ENCODE results near the gene TMPRSS9. TPM values are rescaled to one million over a fixed set of nuclear protein-coding genes. Genes with fewer than 3 reads are reported as not detected.

Gene TMPRSS9
- polyA plus RNA-seq, 3 donors, result 0.12 to 0.30 TPM; not detected in 1

GRCh38 chr19:2385053-2385721 is 25.1 kb downstream of the TMPRSS9 start:
- H3K27ac Mint-ChIP-seq, result peak overlapping the region in 1 of 7 donors; percentile 78
- Histone ChIP-seq H3K9me3 (replicated peaks in 1 of 2; ENCODE audit: control insufficient read depth in 1 of 2, insufficient read depth in 1 of 2, low read length in 2 of 2) (peaks cover 8 to 9% of the 10 kb centered on the region in 2 donors), H4K20me1 (ENCODE audit: insufficient read depth, low read length) (no peaks in the 10 kb centered on the region), H3K27ac (ENCODE audit: low read depth in 1 of 2, low read length in 2 of 2) (no peak overlapping the region), H3K4me3 (replicated peaks in 1 of 3; ENCODE audit: low read depth in 2 of 3, low read length in 3 of 3) (no peak overlapping the region), H3K9ac (ENCODE audit: insufficient read depth, low read length, poor library complexity, severe bottlenecking) (no peak overlapping the region), H3K4me1 (ENCODE audit: control insufficient read depth in 1 of 2, insufficient read depth in 2 of 2, low read length in 2 of 2) (peaks cover 21 to 25% of the 10 kb centered on the region in 2 donors), H2AFZ (ENCODE audit: insufficient read depth, low read depth, low read length, poor library complexity, severe bottlenecking) (no peak overlapping the region), H3K79me2 (ENCODE audit: insufficient read depth, low read length) (no peaks in the 10 kb centered on the region), H3K36me3 (replicated peaks in 1 of 2; ENCODE audit: control insufficient read depth in 1 of 2, insufficient read depth in 2 of 2, low read length in 2 of 2) (no peaks in the 10 kb centered on the region), H3K4me2 (replicated peaks; ENCODE audit: extremely low read depth, low read length, poor library complexity, severe bottlenecking) (peak overlapping the region; percentile 30), H3K27me3 (ENCODE audit: control insufficient read depth in 2 of 2, insufficient read depth in 2 of 2, low read length in 2 of 2) (no peaks in the 10 kb centered on the region)
- peak in 2 of 3 donors; percentile 17 to 47 for DNase-seq
- WGBS (ENCODE audit: insufficient coverage), result 39% methylated on average over 12 of the region's 37 CpGs
- H3K9me3 Mint-ChIP-seq, result peaks cover 0 to 14% (median 8%) of the 10 kb centered on the region in 7 donors
- peaks cover 27% of the 10 kb centered on the region for H3K4me1 Mint-ChIP-seq
- intact Hi-C loops (cut with micrococcal nuclease), result no loop called here
- peaks cover 3 to 9% (median 8%) of the 10 kb centered on the region in 3 donors for H3K27me3 Mint-ChIP-seq (ENCODE audit: low read depth in 3 of 3)
- no peak for TF ChIP-seq CTCF (IDR thresholded peaks at IDR 0.05)
- peak overlapping the region in 1 of 2 donors; percentile 42 for H3K4me3 Mint-ChIP-seq
- no peaks in the 10 kb centered on the region for H3K36me3 Mint-ChIP-seq

GRCh38 chr19:2387367-2388288 is 27.6 kb downstream of the TMPRSS9 start:
- Histone ChIP-seq H3K79me2 (ENCODE audit: insufficient read depth, low read length) (no peaks in the 10 kb centered on the region), H3K4me3 (replicated peaks in 1 of 3; ENCODE audit: low read depth in 2 of 3, low read length in 3 of 3) (no peak overlapping the region), H3K4me2 (replicated peaks; ENCODE audit: extremely low read depth, low read length, poor library complexity, severe bottlenecking) (no peak overlapping the region), H4K20me1 (ENCODE audit: insufficient read depth, low read length) (no peaks in the 10 kb centered on the region), H2AFZ (ENCODE audit: insufficient read depth, low read depth, low read length, poor library complexity, severe bottlenecking) (no peak overlapping the region), H3K36me3 (replicated peaks in 1 of 2; ENCODE audit: control insufficient read depth in 1 of 2, insufficient read depth in 2 of 2, low read length in 2 of 2) (no peaks in the 10 kb centered on the region), H3K9ac (ENCODE audit: insufficient read depth, low read length, poor library complexity, severe bottlenecking) (no peak overlapping the region), H3K27me3 (ENCODE audit: control insufficient read depth in 2 of 2, insufficient read depth in 2 of 2, low read length in 2 of 2) (no peaks in the 10 kb centered on the region), H3K4me1 (ENCODE audit: control insufficient read depth in 1 of 2, insufficient read depth in 2 of 2, low read length in 2 of 2) (peaks cover 22 to 23% of the 10 kb centered on the region in 2 donors), H3K27ac (ENCODE audit: low read depth in 1 of 2, low read length in 2 of 2) (no peak overlapping the region), H3K9me3 (replicated peaks in 1 of 2; ENCODE audit: control insufficient read depth in 1 of 2, insufficient read depth in 1 of 2, low read length in 2 of 2) (no peaks in the 10 kb centered on the region)
- Mint-ChIP-seq H3K4me1 (peaks cover 27% of the 10 kb centered on the region), H3K36me3 (no peaks in the 10 kb centered on the region), H3K27me3 (ENCODE audit: low read depth in 3 of 3) (peaks cover 5 to 9% (median 7%) of the 10 kb centered on the region in 3 donors), H3K9me3 (peaks cover 0 to 4% (median 0%) of the 10 kb centered on the region in 7 donors), H3K27ac (peak overlapping the region in 2 of 7 donors; percentile 18 to 44), H3K4me3 (no peak overlapping the region)
- no peak for TF ChIP-seq CTCF (IDR thresholded peaks at IDR 0.05)
- no peak for DNase-seq
- intact Hi-C loops (cut with micrococcal nuclease), result no loop called here
- 74% methylated on average over 7 of the region's 20 CpGs for whole genome bisulfite sequencing (ENCODE audit: insufficient coverage)
